Smooth muscle cell (in vitro differentiated cells): ENCODE data around the gene CPEB1. TPM values are rescaled to one million over a fixed set of nuclear protein-coding genes. Genes with fewer than 3 reads are reported as not detected.
"Not testable (repeated sequence)": the region's sequence is repeated elsewhere in the genome, so short reads cannot be mapped to it uniquely, and the experiment has no call there.

Source experiments
- DNase-seq: peaks from one replicate; lab custom pipeline; 2025; ENCODE audit not compliant: unreplicated experiment; lab: John Stamatoyannopoulos, UW
- H2AFZ ChIP-seq: fragments of 200-600 bp; sonication (generic); 2 replicates; pipeline ENCODE4 v1.6.0; 2016; ENCODE audit warnings: antibody characterized with exemption, low read depth, mild to moderate bottlenecking
- H3F3A ChIP-seq: fragments of 200-600 bp; sonication (generic); 2 replicates; pipeline ENCODE4 v1.6.0; 2017; ENCODE audit warnings: antibody characterized with exemption, low read depth
- H3K27ac ChIP-seq: fragments of 200-600 bp; sonication (generic); 2 replicates; pipeline ENCODE4 v1.5.1; 2016; ENCODE audit warnings: low read depth, mild to moderate bottlenecking
- H3K27me3 ChIP-seq: fragments of 200-600 bp; sonication (generic); 2 replicates; pipeline ENCODE4 v1.6.1; 2016; ENCODE audit warnings: low read depth, mild to moderate bottlenecking
- H3K36me3 ChIP-seq: fragments of 200-600 bp; sonication (generic); 2 replicates; pipeline ENCODE4 v1.5.1; 2016; ENCODE audit warnings: low read depth
- H3K4me1 ChIP-seq: fragments of 200-600 bp; sonication (generic); 2 replicates; pipeline ENCODE4 v1.5.1; 2016; ENCODE audit warnings: low read depth
- H3K4me2 ChIP-seq: fragments of 200-600 bp; sonication (generic); 2 replicates; pipeline ENCODE4 v1.6.0; 2016; ENCODE audit warnings: mild to moderate bottlenecking
- H3K4me3 ChIP-seq: fragments of 200-600 bp; sonication (generic); 2 replicates; pipeline ENCODE4 v1.5.1; 2016; ENCODE audit warnings: mild to moderate bottlenecking
- H3K79me2 ChIP-seq: fragments of 200-600 bp; sonication (generic); 2 replicates; pipeline ENCODE4 v1.6.0; 2016; ENCODE audit warnings: low read depth, mild to moderate bottlenecking
- H3K9ac ChIP-seq: fragments of 200-600 bp; sonication (generic); 2 replicates; pipeline ENCODE4 v1.6.0; 2016; ENCODE audit warnings: low read depth
- H3K9me3 ChIP-seq: fragments of 200-600 bp; sonication (generic); replicated peaks from 2 replicates; pipeline ENCODE4 v1.5.1; 2016; ENCODE audit warnings: low read depth
- H4K20me1 ChIP-seq: fragments of 200-600 bp; sonication (generic); 2 replicates; pipeline ENCODE4 v1.6.0; 2016; ENCODE audit warnings: low read depth
- CTCF ChIP-seq: fragments of 200-600 bp; sonication (generic); IDR thresholded peaks from 2 replicates; pipeline ENCODE4 v1.5.1; 2017; ENCODE audit warnings: borderline replicate concordance, mild to moderate bottlenecking, antibody characterized with exemption; ENCODE audit not compliant: insufficient read depth, poor library complexity, severe bottlenecking
- WGBS: methylation state at CpG from one replicate; pipeline ENCODE4 v1.1.7; 2016; ENCODE audit warnings: low lambda C conversion rate; 5-methylcytosine and 5-hydroxymethylcytosine counted together
- polyA plus RNA-seq: library from polyadenylated mRNA; unstranded; fragments of >200 nt; fragmentation: Nextera tagmentation; extraction: Ambion mirVana; gene quantifications from 2 replicates; pipeline ENCODE4 v1.2.1, GENCODE V29; 2016
- total RNA-seq: library from RNA; depleted of rRNA; stranded (reverse); fragments of >200 nt; gene quantifications from 2 replicates; pipeline ENCODE4 v1.2.3, GENCODE V29; 2014

The CPEB1 gene
- total and polyA plus RNA-seq, 2 experiments from 2014 or later: 5.8 to 9.8 TPM

DNA sequence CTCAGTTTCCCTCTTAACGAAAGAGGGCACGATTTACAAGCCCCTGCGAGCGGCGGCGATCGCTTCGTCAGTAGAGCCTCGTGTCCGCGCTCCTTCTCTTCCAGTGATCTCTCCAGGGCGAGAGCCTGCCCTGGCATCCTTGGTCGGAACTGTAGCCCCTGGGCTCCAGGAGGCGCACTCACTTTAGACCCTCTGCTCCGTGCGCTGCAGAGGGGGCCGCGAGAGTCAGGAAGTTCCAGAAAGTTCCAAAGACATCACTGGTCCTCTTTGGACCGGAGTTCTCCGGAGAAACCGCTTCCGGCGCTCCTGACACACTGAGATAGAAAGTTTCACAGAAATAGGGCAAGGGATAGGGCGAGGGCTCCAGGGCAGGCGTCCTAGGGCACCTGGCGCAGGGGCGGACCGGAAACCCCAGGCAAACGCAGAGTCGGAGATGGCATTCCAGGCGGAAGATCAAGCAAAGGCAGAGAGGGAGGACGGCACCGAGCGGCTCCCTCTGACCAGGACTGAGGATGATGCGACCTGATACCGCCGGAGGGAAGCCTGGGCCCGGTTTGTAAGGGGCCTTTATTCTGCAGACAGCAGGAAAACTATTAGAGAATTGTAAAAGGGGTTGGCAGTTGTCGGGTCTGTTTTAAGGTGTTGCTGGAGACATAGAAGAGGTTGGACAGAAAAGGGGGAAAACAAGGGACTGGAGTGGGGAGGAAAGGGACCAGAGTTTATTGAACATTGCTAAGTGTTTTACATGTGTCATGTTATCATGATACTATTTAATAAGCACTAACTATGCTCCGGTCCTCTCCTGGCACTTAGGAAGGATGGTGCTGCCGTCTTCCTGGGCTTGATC is 1.3 kb upstream of the CPEB1 start:
- Histone ChIP-seq H3K79me2 (no peaks in the 10 kb centered on the region), H3K36me3 (no peaks in the 10 kb centered on the region), H3K27me3 (peaks cover 80% of the 10 kb centered on the region), H3F3A (no peaks in the 10 kb centered on the region), H3K27ac (no peak overlapping the region), H3K9ac (no peak overlapping the region), H3K9me3 (no peaks in the 10 kb centered on the region), H2AFZ (peak overlapping the region; percentile 9), H3K4me1 (peaks cover 8% of the 10 kb centered on the region), H4K20me1 (no peaks in the 10 kb centered on the region), H3K4me2 (peak overlapping the region; percentile 90), H3K4me3 (peak overlapping the region; percentile 52)
- DNase-seq: no peak
- no peak for TF ChIP-seq CTCF
- 20% methylated on average over 41 of the region's 41 CpGs for WGBS

DNA sequence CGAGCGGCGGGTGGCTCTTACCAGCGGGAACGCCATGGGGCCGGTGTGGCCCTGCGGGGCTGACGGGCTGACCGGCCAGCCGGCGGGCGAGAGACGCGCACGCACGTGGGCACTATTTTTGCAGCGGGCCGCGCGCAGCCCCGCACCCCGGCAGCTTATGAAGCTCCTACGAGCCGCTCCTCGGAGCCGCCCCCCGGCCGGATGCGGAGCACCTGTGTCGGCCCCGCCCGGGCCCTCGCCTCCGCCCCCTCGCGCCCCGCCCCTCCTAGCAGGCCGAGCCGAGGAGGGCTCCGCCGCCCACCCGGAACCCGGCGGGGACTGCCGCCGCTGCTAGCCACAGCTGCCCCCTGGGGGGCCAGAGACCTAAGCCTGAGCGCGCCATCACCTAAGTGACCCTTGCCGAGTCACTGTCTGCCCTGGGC is 683 bp upstream of the CPEB1 start:
- Histone ChIP-seq H3K9ac (no peak overlapping the region), H4K20me1 (no peaks in the 10 kb centered on the region), H3K79me2 (no peaks in the 10 kb centered on the region), H2AFZ (peak overlapping the region; percentile 9), H3K4me1 (peaks cover 8% of the 10 kb centered on the region), H3K36me3 (no peaks in the 10 kb centered on the region), H3K4me2 (peak overlapping the region; percentile 90), H3K27ac (no peak overlapping the region), H3F3A (no peaks in the 10 kb centered on the region), H3K27me3 (peaks cover 79% of the 10 kb centered on the region), H3K4me3 (peak overlapping the region; percentile 52), H3K9me3 (no peaks in the 10 kb centered on the region)
- WGBS: 4% methylated on average over 16 of the region's 49 CpGs
- DNase-seq: no peak
- TF ChIP-seq CTCF: no peak

- no peak overlapping the region for H3K4me3 ChIP-seq
- no peak for DNase-seq
- H3K9me3 ChIP-seq: no peaks in the 10 kb centered on the region
- H3K27me3 ChIP-seq: peaks cover 81% of the 10 kb centered on the region
- H3F3A ChIP-seq: no peaks in the 10 kb centered on the region
- peaks cover 8% of the 10 kb centered on the region for H3K4me1 ChIP-seq
- no peaks in the 10 kb centered on the region for H3K36me3 ChIP-seq
- H4K20me1 ChIP-seq: no peaks in the 10 kb centered on the region
- peak overlapping the region; percentile 90 for H3K4me2 ChIP-seq
- TF ChIP-seq CTCF: no peak
- no peaks in the 10 kb centered on the region for H3K79me2 ChIP-seq
- H3K27ac ChIP-seq: no peak overlapping the region
- 39% methylated on average over 56 of the region's 56 CpGs for WGBS
- no peak overlapping the region for H3K9ac ChIP-seq
- no peak overlapping the region for H2AFZ ChIP-seq
Observed at GRCh38 chr15:82646250-82647044, 716 bp downstream of the CPEB1 start.

- H3K36me3 ChIP-seq, H2AFZ ChIP-seq, H3K4me3 ChIP-seq, H3K9ac ChIP-seq, H3K27ac ChIP-seq, H4K20me1 ChIP-seq, H3K79me2 ChIP-seq, H3K9me3 ChIP-seq, H3K4me1 ChIP-seq, DNase-seq, H3K4me2 ChIP-seq, H3F3A ChIP-seq: not testable (repeated sequence)
- peaks cover 88% of the 10 kb centered on the region for H3K27me3 ChIP-seq
- 92% methylated on average over 34 of the region's 34 CpGs for WGBS
Observed at GRCh38 chr15:82644967-82645852, 2.0 kb downstream of the CPEB1 start.
